ENCODE measurements around the gene SAMD4B. TPM values are rescaled to one million over a fixed set of nuclear protein-coding genes. Genes with fewer than 3 reads are reported as not detected.

SAMD4B gene
- total and polyA plus RNA-seq, 10 of the 15 experiments (the other 5 are each of a cell fraction or from before 2014, with no cell fraction given), result 2.4 to 43.3 (median 23.9) TPM

DNA sequence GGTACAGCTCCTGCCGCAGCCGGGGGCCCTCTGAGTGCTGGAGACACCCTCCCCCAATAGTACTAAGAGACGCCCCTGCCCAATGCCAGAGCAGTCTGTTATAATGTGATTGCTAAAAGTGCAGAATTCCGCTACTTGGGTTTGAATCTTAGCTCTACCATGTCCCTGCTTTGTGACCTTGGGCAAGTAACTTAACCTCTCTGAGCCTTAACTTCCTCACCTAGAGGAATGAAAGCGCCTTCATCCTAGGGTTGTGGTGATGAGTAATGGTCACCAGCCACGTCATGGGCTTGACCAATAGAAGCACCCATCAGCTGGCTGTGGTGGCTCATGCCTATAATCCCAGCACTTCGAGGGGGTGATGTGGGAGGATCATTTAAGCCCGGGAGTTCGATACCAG lies 76.8 kb downstream of the SAMD4B start:
- Histone ChIP-seq H3K4me1 (ENCODE audit: control insufficient read depth, insufficient read depth, low read length) (no peaks in the 10 kb centered on the region), H3K27ac (ENCODE audit: control insufficient read depth, insufficient read depth) (no peak overlapping the region), H3K4me2 (ENCODE audit: control insufficient read depth, insufficient read depth) (no peak overlapping the region), H3K36me3 (ENCODE audit: control insufficient read depth in 2 of 2, insufficient read depth in 2 of 2, low read length in 1 of 2) (peaks cover 9 to 18% of the 10 kb centered on the region in 2 experiments; a peak in 3 of 4 replicates), H3K79me2 (ENCODE audit: control insufficient read depth, insufficient read depth, low read length) (peaks cover 11% of the 10 kb centered on the region), H2AFZ (ENCODE audit: control insufficient read depth, low read depth, low read length) (no peak overlapping the region), H3K9me3 (replicated peaks; ENCODE audit: control insufficient read depth, insufficient read depth, low read length) (no peaks in the 10 kb centered on the region), H3K9ac (ENCODE audit: control insufficient read depth, insufficient read depth, low read length) (no peak overlapping the region), H4K20me1 (ENCODE audit: control insufficient read depth, insufficient read depth) (no peaks in the 10 kb centered on the region), H3K4me3 (no peak overlapping the region), H3K27me3 (replicated peaks in 1 of 2; ENCODE audit: control insufficient read depth in 2 of 2, insufficient read depth in 2 of 2, low read length in 1 of 2) (no peaks in the 10 kb centered on the region)
- ChIA-PET POLR2A (no interaction called here), RAD21 (ENCODE audit: unreplicated experiment) (no interaction called here), CTCF (no interaction called here), SMC1A (ENCODE audit: uncharacterized antibody, unreplicated experiment) (interaction anchor here (0.9 kb wide), 1 partner anchor 8 kb away, joined by 3 read pairs; no protein-coding TSS in a partner anchor)
- 99% methylated on average over 9 of the region's 9 CpGs for WGBS (ENCODE audit: insufficient coverage, insufficient replicate concordance, low lambda C conversion rate, missing lambda C conversion rate)
- intact Hi-C loops (cut with micrococcal nuclease; ENCODE audit: unreplicated experiment), result loop anchor here (10.0 kb wide), 1 partner anchor 116 kb away; the partner anchor contains the start of gene EID2B
- DNase-seq (ENCODE audit: low read depth, low spot score) (no peak), ATAC-seq (no peak), FAIRE-seq (no peak)
- in situ Hi-C loops (cut with MboI), result no loop called here
- TF ChIP-seq CBFB (IDR thresholded peaks at IDR 0.05; ENCODE audit: low read depth) (no peak), SIX5 (IDR thresholded peaks at IDR 0.05; ENCODE audit: low read depth, low read length, severe bottlenecking) (no peak), USF2 (IDR thresholded peaks at IDR 0.05; ENCODE audit: borderline replicate concordance, low read depth, low read length) (no peak), POLR2A (IDR thresholded peaks at IDR 0.05; ENCODE audit: low read depth, low read length) (no peak), RBBP5 (conservative IDR thresholded peaks at IDR 0.05) (no peak), MAX (IDR thresholded peaks at IDR 0.05; ENCODE audit: low read depth, low read length) (no peak), HCFC1 (IDR thresholded peaks at IDR 0.05; ENCODE audit: low read length) (no peak), NFIC (IDR thresholded peaks at IDR 0.05; ENCODE audit: low read depth, low read length) (no peak), CBX5 (IDR thresholded peaks at IDR 0.05; ENCODE audit: low read depth) (no peak), MTA2 (IDR thresholded peaks at IDR 0.05; ENCODE audit: low read depth) (no peak), ZNF24 (IDR thresholded peaks at IDR 0.05) (no peak)
- TF ChIP-seq, protein P1, sequence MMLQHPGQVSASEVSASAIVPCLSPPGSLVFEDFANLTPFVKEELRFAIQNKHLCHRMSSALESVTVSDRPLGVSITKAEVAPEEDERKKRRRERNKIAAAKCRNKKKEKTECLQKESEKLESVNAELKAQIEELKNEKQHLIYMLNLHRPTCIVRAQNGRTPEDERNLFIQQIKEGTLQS (IDR thresholded peaks at IDR 0.05; ENCODE audit: borderline replicate concordance, extremely low read depth, low read depth, low read length), result no peak
- TF ChIP-seq, protein P2, sequence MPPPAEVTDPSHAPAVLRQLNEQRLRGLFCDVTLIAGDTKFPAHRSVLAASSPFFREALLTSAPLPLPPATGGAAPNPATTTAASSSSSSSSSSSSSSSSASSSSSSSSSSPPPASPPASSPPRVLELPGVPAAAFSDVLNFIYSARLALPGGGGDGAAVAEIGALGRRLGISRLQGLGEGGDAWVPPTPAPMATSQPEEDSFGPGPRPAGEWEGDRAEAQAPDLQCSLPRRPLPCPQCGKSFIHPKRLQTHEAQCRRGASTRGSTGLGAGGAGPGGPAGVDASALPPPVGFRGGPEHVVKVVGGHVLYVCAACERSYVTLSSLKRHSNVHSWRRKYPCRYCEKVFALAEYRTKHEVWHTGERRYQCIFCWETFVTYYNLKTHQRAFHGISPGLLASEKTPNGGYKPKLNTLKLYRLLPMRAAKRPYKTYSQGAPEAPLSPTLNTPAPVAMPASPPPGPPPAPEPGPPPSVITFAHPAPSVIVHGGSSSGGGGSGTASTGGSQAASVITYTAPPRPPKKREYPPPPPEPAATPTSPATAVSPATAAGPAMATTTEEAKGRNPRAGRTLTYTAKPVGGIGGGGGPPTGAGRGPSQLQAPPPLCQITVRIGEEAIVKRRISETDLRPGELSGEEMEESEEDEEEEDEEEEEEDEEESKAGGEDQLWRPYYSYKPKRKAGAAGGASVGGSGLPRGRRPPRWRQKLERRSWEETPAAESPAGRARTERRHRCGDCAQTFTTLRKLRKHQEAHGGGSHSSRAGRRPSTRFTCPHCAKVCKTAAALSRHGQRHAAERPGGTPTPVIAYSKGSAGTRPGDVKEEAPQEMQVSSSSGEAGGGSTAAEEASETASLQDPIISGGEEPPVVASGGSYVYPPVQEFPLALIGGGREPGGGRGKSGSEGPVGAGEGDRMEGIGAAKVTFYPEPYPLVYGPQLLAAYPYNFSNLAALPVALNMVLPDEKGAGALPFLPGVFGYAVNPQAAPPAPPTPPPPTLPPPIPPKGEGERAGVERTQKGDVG (CRISPR knock-in tag; IDR thresholded peaks at IDR 0.05), result no peak
- BruUV-seq (replicated peaks), result no TSS peak
